Stimulated activated CD4-positive, alpha-beta T cell treated with anti-CD3 and anti-CD28 coated beads, Interleukin-4, amount 100 ng/mL, for 24 hours (primary cell): Measurements from ENCODE around the gene GID8.
A peak's percentile ranks its signal among the peaks of the same experiment; 100 is the strongest.

Experiments
- DNase-seq: peaks from one replicate; pipeline ENCODE4 v3.0.0-alpha.2; 2020

The GID8 gene

GRCh38 chr20:62905536-62906117, 32.3 kb upstream of the GID8 start:
- DNase-seq, result no peak

- DNase-seq, result no peak
Measured at GRCh38 chr20:62906209-62906608, 31.7 kb upstream of the GID8 start.

- DNase-seq, result no peak
Measured at GRCh38 chr20:62906647-62907375, 31.1 kb upstream of the GID8 start.

GRCh38 chr20:62907384-62908317, 30.3 kb upstream of the GID8 start:
- no peak for DNase-seq

GRCh38 chr20:62908971-62909791, 28.8 kb upstream of the GID8 start:
- no peak for DNase-seq

- no peak for DNase-seq
Measured at GRCh38 chr20:62910217-62910766, 27.7 kb upstream of the GID8 start.

- no peak for DNase-seq
Measured at GRCh38 chr20:62910777-62911497, 27.0 kb upstream of the GID8 start.

- no peak for DNase-seq
Measured at GRCh38 chr20:62911701-62912280, 26.2 kb upstream of the GID8 start.

GRCh38 chr20:62913043-62913630, 24.8 kb upstream of the GID8 start:
- no peak for DNase-seq

- no peak for DNase-seq
Measured at GRCh38 chr20:62914436-62914835, 23.5 kb upstream of the GID8 start.

GRCh38 chr20:62914970-62915457, 22.9 kb upstream of the GID8 start:
- DNase-seq, result no peak

GRCh38 chr20:62916703-62917476, 21.1 kb upstream of the GID8 start:
- no peak for DNase-seq

- no peak for DNase-seq
Measured at GRCh38 chr20:62917720-62918119, 20.2 kb upstream of the GID8 start.

GRCh38 chr20:62918147-62918546, 19.8 kb upstream of the GID8 start:
- DNase-seq, result no peak

GRCh38 chr20:62918831-62919230, 19.1 kb upstream of the GID8 start:
- peak; percentile 55 for DNase-seq

GRCh38 chr20:62920039-62920645, 17.8 kb upstream of the GID8 start:
- no peak for DNase-seq

GRCh38 chr20:62921119-62921687, 16.7 kb upstream of the GID8 start:
- peak; percentile 77 for DNase-seq

GRCh38 chr20:62922451-62922921, 15.5 kb upstream of the GID8 start:
- DNase-seq, result peak; percentile 54
